GM18870 (cell line): ENCODE data around the gene DGKK.

Experiments used
- ATAC-seq: cut with Tn5 transposase; IDR thresholded peaks from one replicate; pipeline ENCODE4 v1.9.1; 2021; ENCODE audit warnings: moderate library complexity; ENCODE audit not compliant: unreplicated experiment

Gene DGKK, protein sequence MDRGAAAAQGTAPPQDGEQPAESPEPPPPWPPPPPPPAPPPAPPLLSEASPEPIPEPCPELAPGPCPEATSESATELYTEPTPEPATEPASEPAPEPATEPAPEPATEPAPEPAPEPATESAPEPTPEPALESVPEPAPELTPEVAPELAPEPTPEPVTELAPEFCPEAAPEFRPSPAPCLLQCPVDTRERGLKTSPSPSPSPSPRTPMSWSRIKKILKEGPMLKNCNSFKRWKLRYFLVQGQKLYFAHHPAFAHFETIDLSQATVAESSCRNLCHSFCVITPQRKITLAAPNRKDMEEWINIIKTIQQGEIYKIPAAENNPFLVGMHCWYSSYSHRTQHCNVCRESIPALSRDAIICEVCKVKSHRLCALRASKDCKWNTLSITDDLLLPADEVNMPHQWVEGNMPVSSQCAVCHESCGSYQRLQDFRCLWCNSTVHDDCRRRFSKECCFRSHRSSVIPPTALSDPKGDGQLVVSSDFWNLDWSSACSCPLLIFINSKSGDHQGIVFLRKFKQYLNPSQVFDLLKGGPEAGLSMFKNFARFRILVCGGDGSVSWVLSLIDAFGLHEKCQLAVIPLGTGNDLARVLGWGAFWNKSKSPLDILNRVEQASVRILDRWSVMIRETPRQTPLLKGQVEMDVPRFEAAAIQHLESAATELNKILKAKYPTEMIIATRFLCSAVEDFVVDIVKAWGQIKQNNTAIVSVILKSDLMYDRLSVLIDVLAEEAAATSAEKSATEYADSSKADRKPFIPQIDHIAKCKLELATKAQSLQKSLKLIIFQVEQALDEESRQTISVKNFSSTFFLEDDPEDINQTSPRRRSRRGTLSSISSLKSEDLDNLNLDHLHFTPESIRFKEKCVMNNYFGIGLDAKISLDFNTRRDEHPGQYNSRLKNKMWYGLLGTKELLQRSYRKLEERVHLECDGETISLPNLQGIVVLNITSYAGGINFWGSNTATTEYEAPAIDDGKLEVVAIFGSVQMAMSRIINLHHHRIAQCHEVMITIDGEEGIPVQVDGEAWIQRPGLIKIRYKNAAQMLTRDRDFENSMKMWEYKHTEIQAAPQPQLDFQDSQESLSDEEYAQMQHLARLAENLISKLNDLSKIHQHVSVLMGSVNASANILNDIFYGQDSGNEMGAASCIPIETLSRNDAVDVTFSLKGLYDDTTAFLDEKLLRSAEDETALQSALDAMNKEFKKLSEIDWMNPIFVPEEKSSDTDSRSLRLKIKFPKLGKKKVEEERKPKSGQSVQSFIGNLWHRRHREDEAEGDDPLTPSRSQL

DNA sequence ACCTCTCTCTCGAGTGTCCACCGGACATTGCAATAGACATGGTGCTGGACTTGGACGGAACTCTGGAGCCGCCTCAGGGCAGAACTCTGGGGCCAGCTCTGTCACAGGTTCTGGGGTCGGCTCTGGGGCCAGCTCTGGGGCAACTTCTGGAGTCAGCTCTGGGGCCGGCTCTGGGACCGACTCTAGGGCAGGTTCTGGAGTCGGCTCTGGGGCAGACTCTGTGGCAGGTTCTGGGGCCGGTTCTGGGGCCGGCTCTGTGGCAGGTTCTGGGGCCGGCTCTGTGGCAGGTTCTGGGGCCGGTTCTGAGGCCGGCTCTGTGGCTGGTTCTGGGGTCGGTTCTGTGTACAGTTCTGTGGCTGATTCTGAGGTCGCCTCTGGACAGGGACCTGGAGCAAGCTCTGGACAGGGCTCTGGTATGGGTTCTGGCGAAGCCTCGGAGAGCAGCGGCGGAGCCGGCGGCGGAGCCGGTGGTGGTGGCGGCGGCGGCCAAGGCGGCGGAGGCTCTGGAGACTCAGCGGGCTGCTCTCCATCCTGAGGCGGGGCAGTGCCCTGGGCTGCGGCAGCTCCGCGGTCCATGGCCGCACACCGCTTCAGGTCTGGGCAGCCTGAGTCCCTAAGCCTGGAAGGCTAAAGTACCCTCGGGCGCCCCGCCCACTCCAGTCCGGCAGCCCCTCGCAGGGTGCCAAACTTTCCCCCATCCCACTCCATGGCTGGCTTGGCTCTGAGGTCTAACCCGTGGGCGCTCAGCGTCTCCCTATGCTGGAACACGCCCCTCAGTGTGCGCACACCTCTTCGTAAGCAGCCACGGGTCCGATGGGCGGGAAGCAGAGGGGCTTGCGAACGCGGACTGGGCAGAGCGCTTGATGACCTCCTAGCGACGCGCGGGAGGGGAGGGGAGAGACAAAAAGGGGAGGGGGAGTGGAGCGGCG, at the start of gene DGKK:
Gene DGKK, minus strand, starts transcription at position 723 of the 929 bp plus-strand sequence. Its CDS starts 147 bp downstream, at position 576.
- no peak for ATAC-seq

DNA sequence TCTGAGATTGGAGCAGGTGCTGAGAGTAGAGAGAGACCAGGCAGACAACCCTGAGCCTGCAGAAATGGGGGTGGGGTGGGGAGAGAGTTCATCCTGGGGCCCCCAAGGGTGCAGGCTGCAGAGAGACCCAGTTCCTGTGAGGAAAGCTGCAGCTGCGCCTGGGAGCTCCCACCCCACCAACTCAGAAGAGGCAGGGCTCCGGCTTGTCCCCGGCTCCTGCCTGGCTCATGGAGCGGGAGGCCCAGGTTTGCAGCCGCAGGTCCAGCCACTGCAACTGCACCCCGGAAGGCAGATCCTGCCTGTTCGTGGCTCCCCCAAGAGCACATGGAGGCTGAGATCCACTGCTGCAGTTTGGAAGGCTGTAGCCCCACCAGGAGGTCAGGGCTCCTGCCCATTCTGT, 44.2 kb upstream of the DGKK start:
- no peak for ATAC-seq

DNA sequence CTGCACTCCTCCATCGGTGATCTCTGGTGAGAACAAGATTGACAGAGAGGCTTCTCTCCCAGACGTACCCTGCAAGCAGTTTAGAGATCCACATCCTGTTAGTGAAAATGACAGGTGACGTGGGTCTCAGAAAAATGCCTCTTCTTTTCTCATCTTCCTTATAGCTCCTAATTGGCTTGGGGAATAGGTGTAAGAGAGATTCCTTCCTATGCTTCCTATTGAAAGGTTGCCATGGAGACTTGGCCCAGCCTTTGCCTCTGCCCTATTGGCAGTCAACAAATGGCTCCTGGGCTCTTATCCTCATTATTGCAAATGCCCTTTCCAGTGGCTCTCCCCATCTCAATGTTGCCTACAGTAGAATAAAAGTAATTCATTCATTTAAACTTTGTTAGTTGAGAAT, 26.5 kb upstream of the DGKK start:
- ATAC-seq: no peak

DNA sequence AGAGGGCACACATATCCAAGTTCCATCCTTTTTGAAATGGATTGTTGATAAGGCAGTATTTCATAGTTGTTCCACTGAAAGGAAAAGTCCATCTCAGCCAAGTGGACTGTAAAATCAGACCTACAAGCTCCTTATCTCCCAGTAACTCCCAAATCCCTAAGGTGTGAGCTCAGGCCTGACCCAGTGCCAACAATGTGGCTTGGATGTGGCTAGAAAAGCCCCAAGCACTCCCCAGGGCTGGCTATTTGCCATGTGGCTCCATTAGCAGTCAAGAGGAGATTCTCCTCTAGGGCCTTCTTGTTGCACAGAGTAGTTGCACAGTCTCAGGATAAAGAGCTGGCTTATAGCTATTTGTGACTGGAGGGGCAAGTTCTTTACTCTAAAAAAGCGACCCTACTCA, 25.0 kb upstream of the DGKK start:
- ATAC-seq: no peak

DNA sequence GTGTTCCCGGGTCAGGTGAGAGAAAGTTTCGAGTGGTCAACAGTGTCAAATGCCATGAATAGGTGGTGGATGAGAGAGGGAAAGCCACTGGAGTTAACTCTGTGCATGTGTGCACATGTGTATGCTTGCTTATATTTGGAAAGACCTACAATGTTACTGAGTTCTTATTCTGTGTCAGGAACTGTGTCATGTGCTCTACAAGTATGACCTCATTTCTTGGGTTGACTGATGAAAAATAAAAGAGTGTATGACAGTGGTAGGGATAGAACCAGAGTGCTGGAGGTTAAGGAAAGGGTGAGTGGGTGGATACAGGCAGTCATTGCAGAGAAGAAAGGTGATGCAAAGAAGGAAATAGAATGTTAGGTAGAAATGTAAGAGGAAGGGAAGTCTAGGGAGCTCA, 22.1 kb upstream of the DGKK start:
- no peak for ATAC-seq

DNA sequence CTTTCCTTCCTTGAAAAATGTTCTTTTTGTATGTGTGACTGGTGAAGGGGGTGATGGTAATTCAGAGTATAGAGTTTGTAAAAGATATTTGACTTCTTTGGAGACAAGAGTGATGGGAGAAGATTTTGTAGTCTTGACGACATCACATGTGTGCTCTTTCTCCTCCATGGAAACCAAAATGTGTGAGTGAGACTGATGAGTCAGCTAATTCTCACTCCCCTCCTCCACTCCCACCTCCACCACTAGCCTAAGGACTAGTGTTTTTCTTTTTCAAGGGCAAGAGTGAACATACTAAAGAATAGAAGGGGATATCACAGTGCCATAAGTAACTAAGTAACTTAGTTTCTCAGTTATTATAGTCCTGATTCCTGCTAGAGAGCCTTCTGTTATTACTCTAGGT, 14.0 kb upstream of the DGKK start:
- ATAC-seq: no peak

DNA sequence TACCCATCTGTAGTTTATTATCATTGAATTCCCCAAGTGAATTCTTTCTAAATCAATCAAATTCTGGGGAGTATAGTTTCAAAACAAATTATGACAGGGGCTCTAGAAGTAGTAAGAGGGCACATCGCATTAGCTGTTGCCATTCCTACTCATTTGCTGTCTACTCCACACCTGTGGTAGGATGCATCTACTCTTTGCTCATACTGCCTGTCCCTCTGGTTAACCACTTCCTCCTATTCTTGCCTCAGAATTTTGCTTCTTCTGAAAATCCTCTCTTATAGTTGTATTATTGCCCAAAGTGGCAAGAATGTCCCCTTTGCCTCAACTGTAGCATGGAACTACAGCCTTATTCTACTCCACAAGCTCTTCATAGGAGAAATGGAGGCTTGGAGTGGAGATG, 12.7 kb upstream of the DGKK start:
- no peak for ATAC-seq

DNA sequence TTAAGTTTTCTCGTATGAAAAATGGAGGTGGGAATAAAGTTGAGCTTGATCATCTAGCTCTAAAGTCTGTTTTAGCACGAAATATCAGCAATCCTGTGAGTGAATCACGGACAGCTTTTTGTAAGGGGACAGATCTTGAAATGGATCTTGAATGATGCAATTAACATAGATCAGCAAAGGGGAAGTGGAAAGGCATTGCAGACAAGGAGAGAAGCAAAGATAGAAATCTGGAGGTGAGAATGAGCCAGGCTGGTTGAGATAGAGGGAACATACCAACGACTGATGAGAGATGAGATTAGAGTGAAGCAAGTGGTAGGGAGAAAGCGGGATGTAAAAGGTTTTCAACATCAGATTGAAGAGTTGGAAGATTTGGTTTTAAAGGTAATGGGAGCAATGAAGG, 4.6 kb upstream of the DGKK start:
- no peak for ATAC-seq

DNA sequence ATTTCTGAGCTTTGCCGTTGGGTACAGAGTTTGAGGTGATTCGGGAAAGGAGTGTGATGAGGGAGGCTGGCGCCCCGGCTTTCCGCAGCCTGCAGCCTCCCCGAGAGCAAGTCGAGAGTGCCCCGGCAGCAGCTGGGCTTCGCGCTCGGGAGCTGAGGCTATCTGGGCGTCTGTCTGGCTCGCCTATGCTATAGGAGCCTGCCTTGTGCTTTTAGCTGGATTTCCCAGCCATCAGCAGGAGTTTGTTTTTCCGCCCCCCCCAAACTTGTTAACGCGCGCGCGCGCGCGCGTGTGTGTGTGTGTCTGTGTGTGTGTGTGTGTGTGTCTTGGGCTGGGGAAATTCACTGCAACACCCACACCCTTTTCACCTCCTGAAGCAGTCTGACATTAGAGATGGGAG, 765 bp upstream of the DGKK start:
- no peak for ATAC-seq

DNA sequence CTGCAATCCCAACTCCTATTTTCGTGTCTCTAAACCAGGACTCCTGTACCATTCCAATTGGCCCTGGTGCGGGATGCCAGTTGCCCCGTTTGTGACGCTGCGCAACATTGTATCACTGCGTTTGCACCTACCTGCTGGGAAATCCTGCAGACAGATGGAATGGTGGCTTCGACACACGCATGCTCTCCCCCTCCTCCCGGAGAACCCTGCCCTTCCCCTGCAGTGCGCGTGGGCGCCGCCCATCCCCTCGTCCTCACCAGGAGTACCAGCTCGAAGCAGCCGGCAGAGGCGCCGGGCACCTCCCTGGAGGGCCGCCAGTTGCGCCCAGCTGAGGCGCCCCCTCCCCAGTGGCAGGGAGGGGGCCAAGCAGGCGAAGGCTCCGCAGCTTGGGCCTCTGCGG, 1.4 kb downstream of the DGKK start:
- no peak for ATAC-seq

DNA sequence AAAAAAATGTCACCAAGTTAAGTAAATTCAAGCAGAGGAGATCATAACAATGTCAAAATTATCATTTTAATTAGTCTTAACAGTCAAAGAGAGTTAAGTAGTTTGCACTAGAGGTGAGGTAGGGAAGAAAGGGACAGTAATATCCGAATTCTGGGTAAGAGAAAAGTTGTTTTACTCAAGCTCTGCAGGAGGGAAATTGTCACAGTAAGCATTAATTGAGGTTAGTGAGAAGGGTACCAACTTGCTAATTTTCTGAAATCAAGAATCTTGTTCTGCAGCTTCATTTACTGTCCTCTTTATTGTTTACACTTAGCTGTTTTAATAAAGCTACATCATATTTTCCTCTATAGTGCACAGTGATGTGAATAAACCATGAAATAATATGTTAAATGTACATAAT, 11.0 kb downstream of the DGKK start:
- ATAC-seq: no peak

DNA sequence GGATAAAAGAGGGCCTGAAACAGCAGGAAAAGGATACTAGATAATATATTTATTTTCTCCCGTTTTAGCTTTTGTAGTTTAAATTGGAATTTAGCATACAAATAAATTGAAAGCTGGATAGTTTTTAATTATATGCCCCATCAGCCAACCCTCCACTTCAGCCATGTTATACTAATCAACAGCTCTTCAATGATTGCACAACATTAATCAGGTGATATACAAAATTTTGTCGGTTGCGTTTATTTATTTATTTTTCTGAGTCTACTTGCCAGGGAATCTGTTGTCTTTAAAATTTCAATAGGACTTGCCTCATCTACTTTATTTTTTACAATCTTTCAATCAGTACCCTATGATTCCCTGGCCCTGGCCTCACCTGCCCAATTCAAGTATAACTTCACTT, 12.1 kb downstream of the DGKK start:
- no peak for ATAC-seq

DNA sequence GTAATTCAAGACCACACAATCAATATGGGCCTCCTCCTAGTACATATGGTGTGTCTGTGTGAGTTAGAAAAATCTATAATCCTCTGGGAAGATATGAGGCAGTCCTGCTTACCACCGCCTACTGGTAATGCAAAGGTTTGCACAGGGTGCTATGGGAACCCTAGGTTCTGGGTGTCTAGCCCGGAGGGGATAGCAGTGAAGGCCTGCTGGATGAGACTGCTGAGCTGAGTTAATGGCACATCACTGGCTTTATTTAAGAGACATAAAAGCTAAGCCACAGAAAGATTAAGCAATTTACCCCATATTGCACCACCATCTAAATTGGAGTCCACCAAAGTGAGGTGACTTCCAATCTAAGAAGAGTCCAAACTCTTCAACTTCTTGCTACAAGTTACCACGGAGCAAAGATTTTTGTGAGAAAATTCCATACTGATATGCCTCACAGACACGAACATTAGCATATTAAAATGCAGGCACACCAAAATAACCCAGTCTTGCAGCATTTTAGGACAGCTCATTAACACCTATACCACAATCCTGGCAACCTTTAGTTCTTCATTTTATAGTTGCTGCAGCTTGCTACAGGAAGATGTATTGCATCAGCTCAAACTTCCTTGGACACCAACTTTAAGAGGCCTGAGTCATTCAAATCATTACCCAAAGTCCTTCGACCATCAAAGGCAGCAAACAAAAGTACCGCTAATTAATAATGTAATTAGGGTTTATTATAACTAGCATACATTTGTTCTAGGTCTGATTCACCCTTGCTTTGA, 13.7 kb downstream of the DGKK start:
- ATAC-seq: no peak

DNA sequence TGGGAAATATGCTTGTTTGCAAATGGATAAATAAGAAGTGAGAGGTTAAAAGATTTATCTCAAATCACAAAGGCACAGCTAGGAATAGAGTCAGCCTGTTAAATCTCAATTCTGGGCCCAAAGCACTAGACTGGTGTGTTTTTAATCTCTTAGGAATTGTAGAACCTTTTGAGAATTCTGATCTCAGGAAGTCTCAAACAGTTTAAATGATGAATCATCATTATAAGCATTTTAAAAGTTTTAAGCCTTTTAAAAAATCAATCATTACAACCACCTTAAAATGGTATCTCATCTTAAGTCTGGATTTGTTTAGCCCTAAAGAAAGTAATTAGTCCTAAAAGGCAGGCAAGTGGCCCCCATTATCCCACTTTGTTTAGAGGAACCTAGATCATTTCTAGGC, 17.8 kb downstream of the DGKK start:
- no peak for ATAC-seq

DNA sequence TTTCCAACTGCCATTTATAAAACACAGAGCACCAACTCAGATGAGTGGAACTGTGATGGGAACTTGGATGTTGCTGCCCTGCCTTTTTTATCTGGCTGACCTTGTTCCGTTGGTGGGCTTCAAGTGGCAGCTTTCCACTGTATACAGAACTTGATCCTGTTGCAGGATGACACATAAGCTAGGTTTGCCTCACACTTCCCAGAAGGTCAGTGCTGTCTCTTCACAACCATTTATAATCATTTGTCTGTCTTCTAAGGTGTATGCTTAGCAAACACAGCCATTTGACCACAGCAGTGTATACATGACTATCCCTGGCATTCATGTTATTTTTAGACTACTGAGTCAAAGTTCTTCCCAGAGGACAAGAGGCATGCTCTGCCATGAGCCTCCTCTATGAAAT, 20.3 kb downstream of the DGKK start:
- ATAC-seq: no peak

DNA sequence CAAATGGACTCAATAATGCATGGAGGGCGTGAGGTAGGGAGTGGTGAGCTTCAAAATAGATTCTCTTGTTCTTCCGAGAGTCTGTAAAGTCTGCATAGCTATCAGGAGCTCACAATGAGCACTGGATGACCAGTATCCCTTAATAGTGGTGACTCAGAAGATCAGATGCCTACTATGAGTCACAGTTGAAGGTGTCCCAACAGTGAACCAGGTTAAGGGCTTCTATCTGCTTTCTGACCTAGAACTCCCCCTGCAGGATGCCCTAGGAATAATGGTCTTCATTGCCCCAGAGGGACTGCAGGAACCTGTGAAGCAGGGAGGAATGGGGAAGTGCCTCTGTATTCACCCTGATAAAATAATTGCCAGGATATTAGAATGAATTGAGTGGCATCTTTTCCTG, 22.1 kb downstream of the DGKK start:
- ATAC-seq: no peak

DNA sequence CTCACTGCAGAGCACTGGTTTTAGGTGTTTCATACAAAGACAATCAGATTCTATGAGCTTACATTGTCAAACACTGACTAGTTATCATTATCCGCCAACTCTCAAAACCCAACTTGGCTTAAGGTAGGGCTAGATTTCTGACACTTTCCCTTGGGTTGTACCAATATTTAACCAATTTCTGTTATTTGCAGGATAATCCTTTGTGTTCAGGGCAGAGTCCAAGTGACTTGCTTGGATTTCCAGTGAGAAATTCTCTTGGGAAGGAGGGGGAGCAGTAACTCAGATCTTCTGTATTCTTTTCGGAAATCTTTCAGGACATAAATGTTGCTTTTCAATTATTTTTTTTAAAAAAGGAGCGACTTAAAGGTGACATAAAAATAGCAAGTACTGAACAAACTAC, 23.1 kb downstream of the DGKK start:
- no peak for ATAC-seq

DNA sequence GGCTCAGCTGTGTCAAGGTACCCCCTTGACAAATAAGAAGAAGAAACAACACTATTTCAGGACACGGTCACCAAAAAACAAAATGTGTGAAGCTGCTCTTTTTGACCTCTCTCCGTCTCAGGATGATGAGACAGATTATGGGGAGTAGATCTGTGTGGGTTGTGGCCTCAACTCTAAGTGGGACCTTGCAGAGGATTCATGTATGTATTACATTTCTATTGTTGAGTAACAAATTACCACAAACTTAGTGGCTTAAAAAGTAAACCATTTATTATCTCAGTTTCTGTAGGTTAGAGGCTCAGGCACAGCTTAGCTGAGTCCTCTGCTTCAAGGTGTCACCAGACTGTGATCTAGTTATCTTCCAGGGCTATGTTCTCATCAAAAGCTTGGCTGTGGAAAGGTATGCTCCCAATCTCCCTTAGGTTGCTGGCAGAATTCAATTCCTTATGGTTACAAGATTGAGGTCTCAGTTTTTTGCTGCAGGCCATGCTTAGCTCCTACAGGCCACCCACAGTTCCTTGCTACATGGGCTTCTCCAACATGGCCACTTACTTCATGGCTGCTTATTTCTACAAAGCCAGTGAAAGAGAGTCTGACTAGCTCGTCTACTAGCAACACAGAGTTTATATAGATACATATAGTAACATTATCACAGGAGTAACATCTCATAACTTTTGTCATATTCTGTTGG, 28.1 kb downstream of the DGKK start:
- no peak for ATAC-seq

DNA sequence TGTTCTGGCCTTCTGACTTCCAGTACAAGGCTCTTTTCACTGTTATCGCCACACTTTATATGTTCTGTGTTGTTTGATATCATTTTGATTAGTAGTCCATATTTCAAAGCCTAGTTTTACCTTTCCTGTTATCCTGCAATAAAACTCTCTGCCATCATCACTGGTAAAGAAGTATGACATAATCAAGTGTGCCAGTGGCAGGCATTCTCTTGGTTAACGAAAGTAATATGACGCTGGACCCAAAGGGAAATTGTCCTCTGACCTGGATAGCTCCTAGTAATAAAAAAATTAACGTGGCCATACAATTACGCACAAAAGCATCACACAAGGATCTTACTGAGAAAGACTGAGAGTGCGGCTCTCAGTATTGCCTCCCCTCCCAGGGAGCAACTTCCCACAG, 33.8 kb downstream of the DGKK start:
- no peak for ATAC-seq
